ENCODE results near the gene ADAMTSL2.

Gene ADAMTSL2

DNA sequence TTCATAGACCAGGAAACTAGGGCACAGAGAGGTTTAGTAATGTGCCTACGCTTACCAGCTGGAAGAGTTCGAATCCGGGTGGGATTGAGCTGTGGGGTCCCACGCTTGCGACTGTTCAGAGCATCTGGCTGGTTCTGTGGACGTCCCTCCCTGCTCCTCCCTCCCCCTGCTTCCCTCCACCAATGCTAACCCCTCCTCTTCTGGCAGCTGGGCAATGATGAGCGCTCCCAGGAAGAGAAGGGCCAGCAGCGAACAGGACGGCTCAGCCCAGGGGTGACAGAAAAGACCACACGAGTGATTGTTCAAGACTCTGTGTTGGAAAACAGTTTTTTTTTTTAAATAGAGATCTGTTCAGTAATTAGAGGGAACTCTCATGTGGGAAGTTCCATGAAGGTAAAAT, 67.8 kb downstream of the ADAMTSL2 start:
- Histone ChIP-seq H3K4me3 (ENCODE audit: low read depth in 1 of 5, low read length in 5 of 5) (no peak overlapping the region), H3K9ac (ENCODE audit: low read length in 5 of 5) (no peak overlapping the region), H3K4me1 (ENCODE audit: control insufficient read depth in 5 of 5, insufficient read depth in 5 of 5, low read length in 5 of 5) (no peaks in the 10 kb centered on the region), H3K9me3 (ENCODE audit: control insufficient read depth in 5 of 5, low read length in 5 of 5) (peaks cover 5 to 23% (median 21%) of the 10 kb centered on the region in 5 donors), H3K27me3 (ENCODE audit: control insufficient read depth in 5 of 5, insufficient read depth in 4 of 5, low read length in 5 of 5) (peaks cover 27 to 52% (median 47%) of the 10 kb centered on the region in 5 donors), H3K27ac (ENCODE audit: low read depth, low read length) (no peak overlapping the region), H3K36me3 (ENCODE audit: control insufficient read depth in 5 of 5, insufficient read depth in 5 of 5, low read length in 5 of 5) (no peaks in the 10 kb centered on the region)

DNA sequence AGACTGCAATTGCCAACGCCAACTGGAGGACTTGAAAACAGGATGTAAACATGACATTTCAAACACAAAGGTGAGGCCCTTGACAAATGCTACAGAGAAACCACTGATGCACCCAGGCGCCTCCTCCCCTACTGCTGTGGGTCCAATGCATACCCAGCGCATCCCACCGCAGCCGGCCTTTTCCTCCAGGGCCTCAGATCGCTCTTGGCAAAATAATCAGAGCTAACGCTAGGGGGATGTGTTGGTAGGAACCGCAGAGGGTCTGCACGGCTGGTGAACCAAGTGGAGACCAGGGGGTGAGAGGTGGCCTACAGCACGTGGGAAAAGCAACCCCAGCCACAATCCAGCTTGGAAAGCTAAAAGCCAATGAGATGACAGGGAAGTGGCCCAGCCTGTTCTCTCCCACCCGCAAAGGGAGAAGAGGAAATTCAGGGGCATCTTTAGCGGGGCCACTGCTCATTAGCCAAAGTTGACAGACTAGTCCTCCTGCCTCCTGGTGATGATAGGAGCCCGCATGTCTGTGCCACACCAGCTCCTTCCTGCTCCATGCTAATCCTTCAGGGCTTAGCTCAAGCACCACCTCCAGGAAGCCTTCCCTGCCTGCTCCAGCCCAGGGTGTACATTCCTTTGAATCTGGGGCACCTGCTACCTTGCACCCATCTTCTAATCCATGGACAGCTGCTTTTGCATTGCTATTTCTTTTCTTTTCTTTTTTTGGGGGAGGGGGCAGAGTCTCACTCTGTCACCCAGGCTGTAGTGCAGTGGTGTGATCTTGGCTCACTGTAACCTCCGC, 68.8 kb downstream of the ADAMTSL2 start:
- Histone ChIP-seq H3K27ac (ENCODE audit: low read depth, low read length) (no peak overlapping the region), H3K4me3 (ENCODE audit: low read depth in 1 of 5, low read length in 5 of 5) (no peak overlapping the region), H3K9ac (ENCODE audit: low read length in 5 of 5) (no peak overlapping the region), H3K4me1 (ENCODE audit: control insufficient read depth in 5 of 5, insufficient read depth in 5 of 5, low read length in 5 of 5) (no peaks in the 10 kb centered on the region), H3K9me3 (ENCODE audit: control insufficient read depth in 5 of 5, low read length in 5 of 5) (peaks cover 0 to 13% (median 11%) of the 10 kb centered on the region in 5 donors), H3K36me3 (ENCODE audit: control insufficient read depth in 5 of 5, insufficient read depth in 5 of 5, low read length in 5 of 5) (no peaks in the 10 kb centered on the region), H3K27me3 (ENCODE audit: control insufficient read depth in 5 of 5, insufficient read depth in 4 of 5, low read length in 5 of 5) (peaks cover 33 to 63% (median 57%) of the 10 kb centered on the region in 5 donors)

DNA sequence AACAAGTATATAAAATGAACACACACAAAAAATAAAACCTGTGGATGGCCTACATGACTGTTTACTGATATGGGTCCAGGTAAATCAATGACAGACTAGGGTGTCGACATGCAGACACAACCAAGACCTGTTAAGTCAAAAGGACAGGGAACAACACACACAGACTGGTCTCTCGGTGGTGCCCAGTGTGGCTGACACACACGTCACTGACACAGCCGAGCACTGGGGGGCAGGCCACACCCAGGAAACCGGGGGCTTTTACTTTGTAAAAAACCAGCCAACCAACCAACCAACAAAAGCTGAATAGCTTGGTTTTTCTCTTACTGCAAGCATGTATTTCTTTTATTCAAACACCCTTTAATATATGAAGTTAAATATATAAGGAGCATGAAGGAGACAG, 69.7 kb downstream of the ADAMTSL2 start:
- Histone ChIP-seq H3K4me1 (ENCODE audit: control insufficient read depth in 5 of 5, insufficient read depth in 5 of 5, low read length in 5 of 5) (no peaks in the 10 kb centered on the region), H3K9ac (ENCODE audit: low read length in 5 of 5) (no peak overlapping the region), H3K4me3 (ENCODE audit: low read depth in 1 of 5, low read length in 5 of 5) (no peak overlapping the region), H3K36me3 (ENCODE audit: control insufficient read depth in 5 of 5, insufficient read depth in 5 of 5, low read length in 5 of 5) (no peaks in the 10 kb centered on the region), H3K27ac (ENCODE audit: low read depth, low read length) (no peak overlapping the region), H3K27me3 (ENCODE audit: control insufficient read depth in 5 of 5, insufficient read depth in 4 of 5, low read length in 5 of 5) (peaks cover 33 to 68% (median 62%) of the 10 kb centered on the region in 5 donors), H3K9me3 (ENCODE audit: control insufficient read depth in 5 of 5, low read length in 5 of 5) (peaks cover 0 to 7% (median 4%) of the 10 kb centered on the region in 5 donors)

- Histone ChIP-seq H3K4me3 (ENCODE audit: low read depth in 1 of 5, low read length in 5 of 5) (no peak overlapping the region), H3K9me3 (ENCODE audit: control insufficient read depth in 5 of 5, low read length in 5 of 5) (peaks cover 0 to 1% (median 0%) of the 10 kb centered on the region in 5 donors), H3K27me3 (ENCODE audit: control insufficient read depth in 5 of 5, insufficient read depth in 4 of 5, low read length in 5 of 5) (peaks cover 33 to 68% (median 63%) of the 10 kb centered on the region in 5 donors), H3K36me3 (ENCODE audit: control insufficient read depth in 5 of 5, insufficient read depth in 5 of 5, low read length in 5 of 5) (no peaks in the 10 kb centered on the region), H3K9ac (ENCODE audit: low read length in 5 of 5) (no peak overlapping the region), H3K4me1 (ENCODE audit: control insufficient read depth in 5 of 5, insufficient read depth in 5 of 5, low read length in 5 of 5) (no peaks in the 10 kb centered on the region), H3K27ac (ENCODE audit: low read depth, low read length) (no peak overlapping the region)
These were observed 70.4 kb downstream of the ADAMTSL2 start for GRCh38 chr9:133604856-133605255.

GRCh38 chr9:133605446-133605845, 70.9 kb downstream of the ADAMTSL2 start:
- Histone ChIP-seq H3K9ac (ENCODE audit: low read length in 5 of 5) (no peak overlapping the region), H3K27ac (ENCODE audit: low read depth, low read length) (no peak overlapping the region), H3K9me3 (ENCODE audit: control insufficient read depth in 5 of 5, low read length in 5 of 5) (no peaks in the 10 kb centered on the region), H3K4me3 (ENCODE audit: low read depth in 1 of 5, low read length in 5 of 5) (no peak overlapping the region), H3K4me1 (ENCODE audit: control insufficient read depth in 5 of 5, insufficient read depth in 5 of 5, low read length in 5 of 5) (no peaks in the 10 kb centered on the region), H3K36me3 (ENCODE audit: control insufficient read depth in 5 of 5, insufficient read depth in 5 of 5, low read length in 5 of 5) (no peaks in the 10 kb centered on the region), H3K27me3 (ENCODE audit: control insufficient read depth in 5 of 5, insufficient read depth in 4 of 5, low read length in 5 of 5) (peaks cover 33 to 71% (median 64%) of the 10 kb centered on the region in 5 donors)

- Histone ChIP-seq H3K36me3 (ENCODE audit: control insufficient read depth in 5 of 5, insufficient read depth in 5 of 5, low read length in 5 of 5) (no peaks in the 10 kb centered on the region), H3K27me3 (ENCODE audit: control insufficient read depth in 5 of 5, insufficient read depth in 4 of 5, low read length in 5 of 5) (peaks cover 33 to 77% (median 69%) of the 10 kb centered on the region in 5 donors), H3K27ac (ENCODE audit: low read depth, low read length) (no peak overlapping the region), H3K9me3 (ENCODE audit: control insufficient read depth in 5 of 5, low read length in 5 of 5) (no peaks in the 10 kb centered on the region), H3K9ac (ENCODE audit: low read length in 5 of 5) (no peak overlapping the region), H3K4me3 (ENCODE audit: low read depth in 1 of 5, low read length in 5 of 5) (no peak overlapping the region), H3K4me1 (ENCODE audit: control insufficient read depth in 5 of 5, insufficient read depth in 5 of 5, low read length in 5 of 5) (no peaks in the 10 kb centered on the region)
These were observed 71.6 kb downstream of the ADAMTSL2 start for GRCh38 chr9:133605856-133606707.

DNA sequence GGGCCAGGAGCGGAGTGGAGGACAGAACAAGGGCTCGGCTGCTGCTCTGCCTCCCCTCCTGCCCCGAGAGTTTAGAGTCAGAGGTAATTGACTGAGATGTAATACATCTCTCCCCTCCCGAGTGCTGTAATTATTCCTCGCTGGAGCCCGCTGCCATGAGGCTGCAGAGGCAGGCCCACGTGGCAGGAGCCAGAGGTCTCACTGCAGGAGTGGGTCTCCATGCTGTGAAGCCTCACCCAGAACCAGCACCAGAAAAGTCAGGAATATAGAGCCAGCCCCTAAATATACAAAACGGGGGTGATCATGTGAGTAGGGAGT, 72.2 kb downstream of the ADAMTSL2 start:
- no peak overlapping the region for H3K27ac ChIP-seq (ENCODE audit: low read depth, low read length)
- no peaks in the 10 kb centered on the region for H3K36me3 ChIP-seq (ENCODE audit: control insufficient read depth in 5 of 5, insufficient read depth in 5 of 5, low read length in 5 of 5)
- H3K9me3 ChIP-seq (ENCODE audit: control insufficient read depth in 5 of 5, low read length in 5 of 5), result no peaks in the 10 kb centered on the region
- peaks cover 33 to 78% (median 64%) of the 10 kb centered on the region in 5 donors for H3K27me3 ChIP-seq (ENCODE audit: control insufficient read depth in 5 of 5, insufficient read depth in 4 of 5, low read length in 5 of 5)
- H3K4me1 ChIP-seq (ENCODE audit: control insufficient read depth in 5 of 5, insufficient read depth in 5 of 5, low read length in 5 of 5), result no peaks in the 10 kb centered on the region
- no peak overlapping the region for H3K4me3 ChIP-seq (ENCODE audit: low read depth in 1 of 5, low read length in 5 of 5)
- H3K9ac ChIP-seq (ENCODE audit: low read length in 5 of 5), result no peak overlapping the region

DNA sequence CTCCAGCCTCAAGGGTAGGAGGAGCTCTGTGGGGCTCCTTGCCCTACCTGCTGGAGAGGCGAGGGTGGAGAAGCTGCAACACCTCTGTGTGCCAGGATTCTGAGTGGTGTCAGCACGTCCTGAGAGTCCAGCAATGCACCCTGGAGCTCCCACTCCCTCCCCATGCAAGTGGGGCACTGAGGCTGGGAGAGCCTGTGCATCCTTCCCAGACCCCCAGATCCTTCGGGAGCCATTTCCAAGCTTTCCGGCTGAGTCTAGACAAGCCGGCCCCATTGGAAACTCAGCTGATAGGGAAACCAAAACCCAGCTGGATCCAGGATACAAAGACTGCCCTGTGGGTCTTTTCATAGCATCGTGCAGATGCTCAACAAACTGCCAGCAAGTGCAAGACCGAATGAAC, 72.9 kb downstream of the ADAMTSL2 start:
- Histone ChIP-seq H3K27ac (ENCODE audit: low read depth, low read length) (no peak overlapping the region), H3K4me1 (ENCODE audit: control insufficient read depth in 5 of 5, insufficient read depth in 5 of 5, low read length in 5 of 5) (no peaks in the 10 kb centered on the region), H3K4me3 (ENCODE audit: low read depth in 1 of 5, low read length in 5 of 5) (no peak overlapping the region), H3K36me3 (ENCODE audit: control insufficient read depth in 5 of 5, insufficient read depth in 5 of 5, low read length in 5 of 5) (no peaks in the 10 kb centered on the region), H3K9ac (ENCODE audit: low read length in 5 of 5) (no peak overlapping the region), H3K27me3 (ENCODE audit: control insufficient read depth in 5 of 5, insufficient read depth in 4 of 5, low read length in 5 of 5) (peaks cover 33 to 75% (median 60%) of the 10 kb centered on the region in 5 donors), H3K9me3 (ENCODE audit: control insufficient read depth in 5 of 5, low read length in 5 of 5) (no peaks in the 10 kb centered on the region)

DNA sequence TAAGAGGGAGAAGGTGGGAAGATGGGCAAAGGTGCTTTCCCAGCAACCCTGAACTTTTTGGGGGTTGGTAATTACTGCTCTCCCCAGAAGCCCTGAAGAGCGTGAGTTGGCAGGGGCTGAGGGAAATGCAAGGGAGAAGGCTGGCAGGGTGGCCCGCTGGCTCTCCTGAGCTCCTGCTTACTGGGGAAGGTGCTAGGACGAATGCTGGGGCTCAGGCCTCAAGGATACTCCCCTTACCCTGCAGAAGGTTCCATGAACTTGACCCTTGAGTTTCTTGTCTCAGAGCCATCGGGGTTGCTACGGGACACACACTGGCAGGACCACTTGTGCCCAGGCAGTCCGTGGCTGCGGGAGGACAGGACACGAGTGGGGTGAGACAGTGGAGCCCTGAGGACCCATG, 73.5 kb downstream of the ADAMTSL2 start:
- Histone ChIP-seq H3K9ac (ENCODE audit: low read length in 5 of 5) (no peak overlapping the region), H3K4me1 (ENCODE audit: control insufficient read depth in 5 of 5, insufficient read depth in 5 of 5, low read length in 5 of 5) (no peaks in the 10 kb centered on the region), H3K27me3 (ENCODE audit: control insufficient read depth in 5 of 5, insufficient read depth in 4 of 5, low read length in 5 of 5) (peaks cover 31 to 77% (median 62%) of the 10 kb centered on the region in 5 donors), H3K36me3 (ENCODE audit: control insufficient read depth in 5 of 5, insufficient read depth in 5 of 5, low read length in 5 of 5) (no peaks in the 10 kb centered on the region), H3K4me3 (ENCODE audit: low read depth in 1 of 5, low read length in 5 of 5) (no peak overlapping the region), H3K9me3 (ENCODE audit: control insufficient read depth in 5 of 5, low read length in 5 of 5) (no peaks in the 10 kb centered on the region), H3K27ac (ENCODE audit: low read depth, low read length) (no peak overlapping the region)

DNA sequence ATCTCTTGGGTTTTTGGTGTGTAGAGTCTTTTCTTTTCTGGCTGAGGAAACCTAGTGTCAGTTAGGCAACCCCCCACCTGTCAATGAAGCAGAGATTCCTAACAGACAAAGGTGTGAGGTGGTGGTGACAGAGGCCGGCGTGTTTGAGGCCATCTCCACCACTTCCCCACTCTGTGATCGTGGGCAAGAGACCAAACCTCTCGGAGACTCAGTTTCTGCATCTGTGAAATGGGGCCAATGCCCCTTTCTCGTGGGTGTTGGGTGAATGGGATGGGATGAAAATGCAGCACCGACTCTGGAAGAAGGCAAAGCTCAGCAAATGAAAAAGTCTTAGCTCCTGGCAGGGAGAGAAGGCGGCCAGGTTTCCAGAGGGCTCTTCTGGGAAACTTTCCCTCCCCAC, 73.9 kb downstream of the ADAMTSL2 start:
- H3K27me3 ChIP-seq (ENCODE audit: control insufficient read depth in 5 of 5, insufficient read depth in 4 of 5, low read length in 5 of 5), result peaks cover 27 to 76% (median 58%) of the 10 kb centered on the region in 5 donors
- H3K9ac ChIP-seq (ENCODE audit: low read length in 5 of 5), result no peak overlapping the region

More for the DNA sequence above, 73.9 kb downstream of the ADAMTSL2 start:
- H3K4me3 ChIP-seq (ENCODE audit: low read depth in 1 of 5, low read length in 5 of 5), result no peak overlapping the region
- H3K36me3 ChIP-seq (ENCODE audit: control insufficient read depth in 5 of 5, insufficient read depth in 5 of 5, low read length in 5 of 5), result no peaks in the 10 kb centered on the region
- no peak overlapping the region for H3K27ac ChIP-seq (ENCODE audit: low read depth, low read length)
- no peaks in the 10 kb centered on the region for H3K9me3 ChIP-seq (ENCODE audit: control insufficient read depth in 5 of 5, low read length in 5 of 5)
- H3K4me1 ChIP-seq (ENCODE audit: control insufficient read depth in 5 of 5, insufficient read depth in 5 of 5, low read length in 5 of 5), result no peaks in the 10 kb centered on the region

Data from subcutaneous abdominal adipose tissue (tissue), 5 donors.